Gastrocnemius medialis (tissue), 4 donors: ENCODE data around the gene TLR2. TPM values are rescaled to one million over a fixed set of nuclear protein-coding genes. Genes with fewer than 3 reads are reported as not detected.

ENCODE experiments used
- ATAC-seq, 2 donors: fragments of 150-250 bp; one replicate each; pipeline ENCODE4 v1.9.1; 2016
- DNase-seq, 2 donors: peaks; one replicate each; pipeline ENCODE4 v3.0.0-alpha.2; 2019
- H3K27ac ChIP-seq, 4 donors: fragments of 200-600 bp; sonication (generic); 1 replicate in 1 of 4; 2 replicates in 3 of 4; pipeline ENCODE4 v1.5.1; 2016 to 2018; ENCODE audit warnings: mild to moderate bottlenecking in 2 of 4, moderate library complexity in 1 of 4
- H3K27me3 ChIP-seq, 3 donors: fragments of 200-600 bp; sonication (generic) in 2 of 3; 1 replicate in 1 of 3; 2 replicates in 2 of 3; pipeline versions ENCODE4 v1.5.1 to v1.6.0; 2016 to 2019; ENCODE audit warnings: mild to moderate bottlenecking in 1 of 3, moderate library complexity in 1 of 3
- H3K36me3 ChIP-seq, 2 donors: fragments of 200-600 bp; sonication (generic) in 1 of 2; one replicate each; pipeline ENCODE4 v1.5.1; 2017 to 2018
- H3K4me1 ChIP-seq, 2 donors: fragments of 200-600 bp; sonication (generic) in 1 of 2; one replicate each; pipeline ENCODE4 v1.5.1; 2016 to 2017; ENCODE audit warnings: mild to moderate bottlenecking in 2 of 2
- H3K4me3 ChIP-seq, 4 donors: fragments of 200-600 bp; sonication (generic) in 3 of 4; 1 replicate in 1 of 4; 2 replicates in 3 of 4; pipeline ENCODE4 v1.5.1; 2016 to 2019; ENCODE audit warnings: mild to moderate bottlenecking in 2 of 4
- H3K9me3 ChIP-seq, 3 donors: fragments of 200-600 bp; sonication (generic) in 2 of 3; 1 replicate in 1 of 3; 2 replicates in 2 of 3; pipeline ENCODE4 v1.5.1; 2016 to 2019
- POLR2A ChIP-seq, 2 donors: fragments of 450-650 bp; IDR thresholded peaks; one replicate each; pipeline ENCODE4 v1.6.1; 2017; ENCODE audit warnings: antibody characterized with exemption in 2 of 2, mild to moderate bottlenecking in 2 of 2, moderate library complexity in 2 of 2
- in situ Hi-C, 4 donors: fragments of 200-750 bp; cut with MboI; loops; one replicate each; pipeline versions ENCODE4 v1.15.0 to v1.8.0; 2017; ENCODE audit warnings: low sequenced_read_pairs in 4 of 4
- intact Hi-C: fragments of 100-400 bp; cut with DNase I; formaldehyde crosslinking; loops from one replicate; pipeline ENCODE4 v1.15.1; 2023; ENCODE audit warnings: low total_unique reads
- total RNA-seq, 4 donors: library from RNA; depleted of rRNA; stranded (reverse); fragments of >200 nt; gene quantifications; one replicate each; pipeline versions ENCODE4 v1.1.0 to v1.2.3, GENCODE V29; 2016
- TF ChIP-seq, protein P1 (sequence below), 5 experiments: fragments of 450-650 bp in 3 of 5; fragments of 200-600 bp in 2 of 5; sonication (generic) in 2 of 5; IDR thresholded peaks in 4 of 5; conservative IDR thresholded peaks in 1 of 5; 1 replicate in 4 of 5; 2 replicates in 1 of 5; pipeline ENCODE4 v1.5.1; 2016 to 2019; ENCODE audit warnings: antibody characterized with exemption in 5 of 5, mild to moderate bottlenecking in 3 of 5, moderate library complexity in 3 of 5

The TLR2 gene
- total RNA-seq, 4 donors from 2014 or later, result 2.7 to 7.5 (median 4.1) TPM

- no peak overlapping the region for H3K27ac ChIP-seq
- H3K4me1 ChIP-seq, result no peaks in the 10 kb centered on the region
- intact Hi-C loops (loop anchor here (5.0 kb wide), 2 partner anchors 307 to 507 kb away; partner anchors contain the start of gene MND1), in situ Hi-C loops (loop anchor here in 1 of 4 donors (25.0 kb wide), 1 partner anchor 512 kb away; no protein-coding TSS in a partner anchor)
- no peak for ATAC-seq
- no peak for TF ChIP-seq POLR2A (IDR thresholded peaks at IDR 0.05)
- TF ChIP-seq, protein P1, sequence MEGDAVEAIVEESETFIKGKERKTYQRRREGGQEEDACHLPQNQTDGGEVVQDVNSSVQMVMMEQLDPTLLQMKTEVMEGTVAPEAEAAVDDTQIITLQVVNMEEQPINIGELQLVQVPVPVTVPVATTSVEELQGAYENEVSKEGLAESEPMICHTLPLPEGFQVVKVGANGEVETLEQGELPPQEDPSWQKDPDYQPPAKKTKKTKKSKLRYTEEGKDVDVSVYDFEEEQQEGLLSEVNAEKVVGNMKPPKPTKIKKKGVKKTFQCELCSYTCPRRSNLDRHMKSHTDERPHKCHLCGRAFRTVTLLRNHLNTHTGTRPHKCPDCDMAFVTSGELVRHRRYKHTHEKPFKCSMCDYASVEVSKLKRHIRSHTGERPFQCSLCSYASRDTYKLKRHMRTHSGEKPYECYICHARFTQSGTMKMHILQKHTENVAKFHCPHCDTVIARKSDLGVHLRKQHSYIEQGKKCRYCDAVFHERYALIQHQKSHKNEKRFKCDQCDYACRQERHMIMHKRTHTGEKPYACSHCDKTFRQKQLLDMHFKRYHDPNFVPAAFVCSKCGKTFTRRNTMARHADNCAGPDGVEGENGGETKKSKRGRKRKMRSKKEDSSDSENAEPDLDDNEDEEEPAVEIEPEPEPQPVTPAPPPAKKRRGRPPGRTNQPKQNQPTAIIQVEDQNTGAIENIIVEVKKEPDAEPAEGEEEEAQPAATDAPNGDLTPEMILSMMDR (IDR thresholded peaks at IDR 0.05 in 4 of 5, conservative IDR thresholded peaks at IDR 0.05 in 1 of 5), result peak in 1 of 5 experiments; percentile 13
- no peaks in the 10 kb centered on the region for H3K9me3 ChIP-seq
- no peak overlapping the region for H3K4me3 ChIP-seq
- H3K27me3 ChIP-seq, result no peaks in the 10 kb centered on the region
- no peak for DNase-seq
- no peaks in the 10 kb centered on the region for H3K36me3 ChIP-seq
These were observed 34.5 kb upstream of the TLR2 start for GRCh38 chr4:153649572-153649991.

DNA sequence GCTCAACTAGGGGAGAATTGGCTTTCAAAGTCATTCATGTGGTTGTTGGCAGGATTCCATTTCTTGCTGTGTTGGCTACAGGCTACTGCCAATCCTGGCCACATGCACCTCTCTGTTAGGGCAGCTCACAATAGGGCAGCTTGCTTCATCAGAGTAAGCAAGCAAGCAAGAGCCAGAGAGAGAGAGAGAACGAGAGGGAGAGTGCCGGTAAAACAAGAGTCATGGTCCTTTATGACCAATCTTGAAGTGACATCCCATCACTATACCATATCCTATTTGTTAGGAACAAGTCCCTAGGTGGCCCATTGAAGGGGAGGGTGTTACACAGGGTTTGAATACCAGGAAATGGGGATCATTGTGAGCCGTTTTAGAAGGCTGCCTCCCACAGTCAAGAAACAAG lies 33.0 kb upstream of the TLR2 start:
- ATAC-seq, result no peak
- no peaks in the 10 kb centered on the region for H3K36me3 ChIP-seq
- TF ChIP-seq, protein P1 (IDR thresholded peaks at IDR 0.05 in 4 of 5, conservative IDR thresholded peaks at IDR 0.05 in 1 of 5), result no peak
- no peak for TF ChIP-seq POLR2A (IDR thresholded peaks at IDR 0.05)
- DNase-seq, result no peak
- H3K27me3 ChIP-seq, result no peaks in the 10 kb centered on the region
- H3K27ac ChIP-seq, result no peak overlapping the region
- no peaks in the 10 kb centered on the region for H3K4me1 ChIP-seq
- intact Hi-C loops (no loop called here), in situ Hi-C loops (no loop called here)
- H3K9me3 ChIP-seq, result no peaks in the 10 kb centered on the region
- H3K4me3 ChIP-seq, result no peak overlapping the region

DNA sequence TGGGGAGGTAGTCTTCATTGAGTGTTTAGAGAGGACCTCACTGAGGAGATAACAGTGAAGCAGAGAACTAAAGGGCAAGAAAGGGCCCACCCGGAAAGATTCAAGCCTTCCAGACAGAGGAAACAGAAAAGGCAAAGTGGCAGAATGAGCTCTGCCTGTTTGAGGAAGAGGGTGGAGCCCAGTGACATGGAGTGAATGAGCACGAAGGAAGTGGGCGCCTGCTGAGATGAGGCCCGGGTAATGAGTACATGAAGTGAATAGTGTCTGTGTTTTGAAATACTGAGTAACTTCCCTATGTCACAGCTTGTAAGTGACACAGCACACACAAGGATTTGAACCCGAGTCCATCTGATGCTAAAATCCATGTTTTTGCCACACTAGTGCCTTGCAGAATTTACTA lies 32.5 kb upstream of the TLR2 start:
- TF ChIP-seq, protein P1 (IDR thresholded peaks at IDR 0.05 in 4 of 5, conservative IDR thresholded peaks at IDR 0.05 in 1 of 5), result no peak
- no peak for TF ChIP-seq POLR2A (IDR thresholded peaks at IDR 0.05)
- intact Hi-C loops (no loop called here), in situ Hi-C loops (no loop called here)
- peak; percentile 27 to 51 for DNase-seq
- H3K27ac ChIP-seq, result peak overlapping the region in 2 of 4 donors; percentile 9 to 18
- ATAC-seq, result peak in 1 of 2 donors; percentile 45
- no peak overlapping the region for H3K4me3 ChIP-seq
- no peaks in the 10 kb centered on the region for H3K9me3 ChIP-seq
- H3K27me3 ChIP-seq, result no peaks in the 10 kb centered on the region
- no peaks in the 10 kb centered on the region for H3K36me3 ChIP-seq
- no peaks in the 10 kb centered on the region for H3K4me1 ChIP-seq

DNA sequence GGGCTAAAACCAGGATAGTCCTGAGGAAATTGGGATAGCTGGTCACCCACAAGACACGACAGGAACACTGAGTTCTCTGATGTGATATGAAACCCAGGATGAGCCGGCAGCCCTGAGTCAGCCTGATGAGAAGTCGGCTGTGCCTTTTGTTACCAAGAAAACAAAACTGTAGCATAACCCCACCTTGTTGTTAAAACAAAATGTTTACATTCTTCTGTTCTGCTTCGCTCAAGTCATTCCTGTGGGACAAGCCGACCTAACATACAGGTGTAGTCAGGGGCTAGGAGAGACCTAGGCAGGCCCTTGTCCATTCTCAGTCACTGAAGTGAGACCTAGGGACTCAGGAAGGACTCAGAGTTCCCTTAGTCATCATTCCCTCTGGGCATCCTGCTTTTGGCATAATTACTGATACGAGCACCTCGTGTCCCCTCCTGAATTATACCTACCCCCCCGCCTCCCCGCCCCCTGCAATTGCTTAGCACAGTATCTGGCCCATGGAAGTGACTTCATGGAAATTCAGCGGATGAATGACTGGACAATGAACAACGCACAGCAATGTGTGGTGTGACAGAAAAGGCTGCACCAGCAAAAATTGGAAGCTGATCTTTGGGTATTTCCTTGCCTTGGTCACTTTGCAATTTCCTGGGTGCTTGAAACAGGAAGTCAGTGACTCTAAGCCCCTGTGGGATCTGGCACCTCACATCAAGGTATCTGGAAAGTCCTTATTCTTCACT lies 31.9 kb upstream of the TLR2 start:
- no peaks in the 10 kb centered on the region for H3K4me1 ChIP-seq
- peak in 1 of 2 donors; percentile 18 for ATAC-seq

More for the DNA sequence above, 31.9 kb upstream of the TLR2 start:
- Histone ChIP-seq H3K27me3 (no peaks in the 10 kb centered on the region), H3K9me3 (no peaks in the 10 kb centered on the region), H3K4me3 (no peak overlapping the region), H3K27ac (peak overlapping the region in 2 of 4 donors; percentile 9 to 18), H3K36me3 (no peaks in the 10 kb centered on the region)
- intact Hi-C loops, result no loop called here
- in situ Hi-C loops, result no loop called here
- DNase-seq, result no peak
- TF ChIP-seq POLR2A (IDR thresholded peaks at IDR 0.05), result no peak
- TF ChIP-seq, protein P1 (IDR thresholded peaks at IDR 0.05 in 4 of 5, conservative IDR thresholded peaks at IDR 0.05 in 1 of 5), result no peak
